ENCODE measurements around the gene ALCAM.
"Not testable (repeated sequence)": the region's sequence is repeated elsewhere in the genome, so short reads cannot be mapped to it uniquely, and the experiment has no call there.

Gene ALCAM

DNA sequence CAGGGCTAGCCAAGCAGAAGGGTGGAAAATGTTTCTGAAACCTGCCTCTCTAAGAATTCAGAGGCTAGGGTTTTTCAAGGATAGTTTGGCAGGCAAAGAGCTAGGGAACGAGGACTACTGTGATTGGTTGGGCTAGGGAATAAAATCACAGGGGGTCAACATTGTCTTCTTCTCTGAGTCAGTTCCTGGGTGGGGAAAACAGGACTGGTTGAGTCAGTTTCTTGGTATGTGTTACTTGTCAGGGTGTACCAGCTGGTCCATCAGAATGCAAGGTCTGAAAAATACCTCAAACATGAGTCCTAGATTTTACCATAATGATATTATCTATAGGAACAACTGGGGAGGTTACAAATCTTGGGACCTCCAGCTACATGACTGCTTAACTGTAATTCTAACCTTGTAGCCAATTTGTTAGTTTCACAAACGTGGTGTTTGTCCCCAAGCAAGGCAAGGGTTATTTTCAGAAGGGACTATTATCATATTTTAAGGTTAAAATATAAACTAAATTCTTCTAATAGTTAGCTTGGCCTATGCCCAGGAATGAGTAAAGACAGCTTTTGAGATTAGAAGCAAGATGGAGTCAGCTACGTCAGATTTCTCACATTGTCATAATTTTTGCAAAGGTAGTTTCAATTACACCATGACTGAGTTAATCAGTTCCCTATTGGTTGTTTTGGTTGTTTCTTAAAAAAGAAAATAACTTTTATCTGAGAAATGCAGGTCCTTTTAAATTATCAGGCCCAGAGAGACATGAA, 231.5 kb downstream of the ALCAM start:
- DNase-seq (ENCODE audit: low read depth) = no peak

DNA sequence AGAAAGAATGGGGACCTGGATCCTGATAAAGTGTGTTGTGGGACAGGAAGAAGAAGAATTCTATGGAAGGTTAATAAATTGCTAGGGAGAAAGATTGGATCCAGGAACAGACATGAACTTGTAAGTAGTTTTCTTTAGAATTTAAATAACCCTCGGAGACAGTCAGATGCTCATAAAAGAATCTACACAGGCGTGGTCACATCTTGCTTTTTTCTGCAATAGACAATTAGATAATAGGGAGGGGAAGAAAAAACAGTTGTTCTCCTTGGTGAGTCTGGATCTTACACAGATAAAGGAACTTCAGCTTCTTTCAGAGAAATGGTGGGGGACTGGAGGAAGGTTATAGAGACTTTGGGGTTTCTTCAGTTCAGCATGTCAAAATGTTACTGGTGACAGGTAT, 232.6 kb downstream of the ALCAM start:
- DNase-seq (ENCODE audit: low read depth) = no peak

DNA sequence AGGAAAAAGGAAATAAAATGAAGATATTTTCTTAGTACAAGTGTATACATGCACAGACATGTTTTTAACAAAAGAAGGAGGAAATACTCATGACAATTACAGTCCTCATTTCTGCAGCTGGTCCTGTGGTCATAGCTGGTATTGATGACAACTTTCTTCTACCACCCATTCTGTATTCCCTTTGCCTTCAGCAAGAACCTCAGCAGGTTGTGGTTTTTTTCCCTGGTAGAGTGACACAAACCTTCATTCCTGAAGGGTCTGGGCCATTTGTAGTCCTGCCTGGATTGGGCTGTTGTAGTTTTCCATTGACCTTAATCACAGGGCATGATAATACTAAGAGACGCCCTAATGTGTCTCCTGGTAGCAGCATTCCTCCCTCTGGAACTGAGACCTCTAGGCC, 235.0 kb downstream of the ALCAM start:
- DNase-seq (ENCODE audit: low read depth) = not testable (repeated sequence)

DNA sequence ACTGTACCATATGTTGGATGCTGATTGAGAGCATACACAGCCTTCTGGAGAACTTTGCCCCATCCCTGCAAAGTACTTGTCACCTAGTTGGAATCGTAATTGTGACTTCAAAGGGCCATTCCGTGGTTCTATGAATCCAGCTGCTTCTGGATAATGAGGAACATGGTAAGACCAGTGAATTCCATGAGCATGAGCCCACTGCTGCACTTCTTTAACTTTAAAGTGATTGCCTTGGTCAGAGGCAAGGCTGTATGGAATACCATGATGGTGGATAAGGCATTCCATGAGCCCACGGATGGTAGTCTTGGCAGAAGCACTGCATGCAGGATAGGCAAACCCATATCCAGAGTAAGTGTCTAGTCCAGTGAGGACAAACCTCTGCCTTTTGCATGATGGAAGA, 235.6 kb downstream of the ALCAM start:
- DNase-seq (ENCODE audit: low read depth) = not testable (repeated sequence)

DNA sequence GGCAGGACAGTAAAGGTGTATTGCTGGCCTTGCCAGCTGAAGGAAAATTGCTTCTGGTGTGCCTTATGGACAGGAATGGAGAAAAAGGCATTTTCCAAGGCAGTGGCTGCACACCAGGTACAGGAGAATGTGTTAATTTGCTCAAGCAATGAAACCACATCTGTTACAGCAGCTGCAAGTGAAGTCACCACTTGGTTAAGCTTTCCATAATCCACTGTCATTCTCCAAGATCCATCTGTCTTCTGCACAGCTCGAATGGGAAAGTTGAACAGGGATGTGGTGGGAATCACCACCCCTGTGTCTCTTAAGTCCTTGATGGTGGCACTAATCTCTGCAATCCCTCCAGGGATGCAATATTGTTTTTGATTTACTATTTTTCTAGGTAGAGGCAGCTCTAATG, 236.8 kb downstream of the ALCAM start:
- DNase-seq (ENCODE audit: low read depth) = not testable (repeated sequence)

DNA sequence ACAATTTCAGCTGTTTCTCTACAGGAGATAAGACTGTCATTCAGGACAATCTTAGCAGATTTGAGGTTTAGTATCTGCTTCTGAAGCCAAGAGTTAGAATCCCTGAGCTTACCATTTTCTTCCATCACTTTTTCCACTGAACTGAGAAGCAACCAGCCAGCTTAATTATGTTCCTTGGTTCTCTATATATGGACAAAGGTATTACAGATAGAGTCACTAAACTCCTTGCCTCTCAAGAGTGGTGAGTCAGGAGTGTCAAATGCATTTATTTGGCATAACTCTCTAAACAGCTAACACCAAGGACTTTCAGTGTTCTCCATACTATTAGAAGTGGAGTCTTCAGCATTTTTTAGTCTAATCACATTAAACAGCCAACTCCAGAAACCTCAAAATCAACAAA, 239.3 kb downstream of the ALCAM start:
- DNase-seq (ENCODE audit: low read depth) = no peak

DNA sequence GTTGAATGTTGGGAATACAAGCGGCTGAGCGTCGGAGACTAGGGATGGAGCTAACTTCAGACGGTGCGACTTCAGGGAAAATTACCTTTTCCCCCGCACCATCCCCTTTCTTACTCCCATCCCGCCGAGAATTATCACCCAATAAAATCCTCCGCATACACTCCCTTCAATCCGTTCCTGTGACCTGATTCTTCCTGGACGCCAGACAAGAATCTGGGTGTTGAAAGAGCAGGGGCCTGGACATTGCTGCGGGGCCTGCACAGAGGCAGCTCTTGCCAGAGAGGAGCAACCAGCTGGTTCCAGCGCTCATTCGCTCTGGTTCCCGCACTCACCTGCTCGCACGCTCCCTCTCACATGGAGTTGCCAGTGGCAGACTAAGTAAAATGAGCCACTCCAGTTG, 241.9 kb downstream of the ALCAM start:
- DNase-seq (ENCODE audit: low read depth) = no peak

DNA sequence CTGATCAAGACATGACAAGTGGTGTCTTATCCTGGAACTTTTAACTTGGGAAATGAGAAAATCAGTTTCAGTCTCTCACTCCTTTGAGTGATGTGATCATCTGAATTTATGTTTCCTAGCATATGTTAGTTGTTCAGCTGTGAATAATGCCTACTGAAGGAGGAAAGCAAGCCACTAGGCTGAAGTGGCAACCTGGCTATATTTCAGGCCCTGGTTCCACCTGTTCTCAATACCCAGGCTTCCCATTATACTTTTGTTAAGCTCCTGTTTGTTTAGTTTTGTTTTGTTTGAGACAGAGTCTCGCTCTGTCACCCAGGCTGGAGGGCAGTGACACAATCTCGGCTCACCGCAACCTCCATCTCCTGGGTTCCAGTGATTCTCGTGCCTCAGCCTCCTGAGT, 243.8 kb downstream of the ALCAM start:
- DNase-seq (ENCODE audit: low read depth) = no peak

DNA sequence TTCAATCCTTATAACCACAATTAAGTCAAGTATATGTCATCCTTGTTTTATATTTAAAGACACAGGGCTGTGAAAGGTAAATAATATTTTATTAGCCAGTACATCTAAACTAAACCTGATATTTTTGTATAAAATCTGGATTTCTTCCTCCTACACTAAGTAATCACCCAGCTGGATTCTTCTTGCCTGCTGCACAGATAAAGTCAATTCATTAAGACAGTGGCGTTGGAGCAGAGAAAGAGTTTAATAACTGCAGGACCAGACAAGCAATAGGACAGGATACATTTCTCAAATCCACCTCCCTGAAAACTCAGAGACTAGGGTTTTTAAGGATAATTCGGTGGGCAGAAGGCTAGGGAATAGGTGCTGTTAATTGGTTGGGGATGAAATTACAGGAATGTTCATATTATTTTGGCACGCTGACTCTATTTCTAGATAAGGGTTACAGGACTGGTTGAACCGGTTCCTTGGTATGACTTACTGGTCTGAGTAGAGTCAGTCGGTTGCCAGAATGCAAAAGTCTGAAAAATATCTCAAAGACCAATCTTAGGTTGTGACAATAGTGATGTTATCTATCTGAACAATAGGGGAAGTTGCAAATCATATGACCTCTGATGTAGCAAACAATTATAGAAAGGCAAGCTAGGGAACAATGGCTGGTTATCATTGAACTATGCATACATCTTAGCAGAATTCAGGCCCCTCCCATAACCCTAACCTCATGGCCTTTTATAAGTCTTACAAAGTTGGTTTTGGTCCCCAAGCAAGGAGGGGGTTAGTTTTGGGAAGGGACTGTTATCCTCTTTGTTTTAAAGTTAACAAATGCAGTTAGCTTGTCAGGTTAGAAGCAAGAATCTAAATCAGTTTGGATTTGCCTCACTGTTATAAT, 244.8 kb downstream of the ALCAM start:
- DNase-seq (ENCODE audit: low read depth) = no peak

DNA sequence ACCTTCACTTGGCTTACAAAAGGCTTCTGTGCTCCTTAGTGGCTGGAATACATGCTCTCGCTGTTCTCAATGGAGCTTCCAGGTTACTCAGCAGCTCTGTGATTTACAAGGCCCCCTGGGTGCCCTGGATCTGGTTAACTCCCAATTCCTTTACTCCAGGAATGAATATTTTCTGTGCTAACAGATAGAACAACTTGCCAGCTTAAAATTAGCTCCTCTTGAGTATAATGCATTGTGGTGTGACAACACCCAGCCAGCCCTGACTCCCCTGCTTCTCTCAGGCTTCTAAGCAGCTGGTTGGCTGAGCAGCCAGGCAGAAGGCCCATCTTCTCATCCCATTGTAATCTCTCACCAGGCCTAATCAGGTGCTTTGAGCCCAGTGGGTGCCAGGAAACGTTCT, 246.4 kb downstream of the ALCAM start:
- no peak for DNase-seq (ENCODE audit: low read depth)

DNA sequence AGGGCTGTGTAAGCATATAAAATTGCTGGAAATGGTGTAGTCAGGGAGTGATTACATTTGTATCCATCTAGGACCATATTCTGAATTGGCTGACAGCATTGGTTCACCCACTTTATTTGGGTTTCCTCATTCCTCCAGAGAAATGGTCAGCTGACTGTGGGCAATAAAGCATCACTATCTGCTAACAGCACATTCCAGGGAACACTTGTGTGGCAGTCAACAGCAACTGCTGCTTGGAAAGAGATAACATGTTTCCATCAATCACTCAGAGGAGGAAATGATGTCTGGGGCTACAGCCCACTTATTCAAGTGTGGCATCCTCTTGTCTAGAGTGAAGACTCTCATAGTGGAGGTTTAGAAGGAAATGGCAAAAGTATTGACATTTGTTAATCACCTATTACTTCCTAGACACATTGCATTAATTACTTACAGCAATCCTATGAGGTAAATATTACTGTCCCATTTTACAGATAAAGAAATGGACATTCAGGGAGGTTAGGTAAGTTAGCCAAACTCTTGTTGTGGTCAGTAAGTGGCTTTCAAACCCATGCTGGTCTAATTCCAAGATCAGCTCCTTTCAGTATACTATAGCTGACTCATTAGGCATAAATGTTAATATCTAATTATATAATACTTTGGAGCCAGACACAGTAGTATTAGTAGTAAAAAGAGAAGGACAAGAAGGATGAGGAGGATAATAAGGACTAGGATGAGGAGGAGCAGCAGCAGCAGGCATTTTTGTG, 247.8 kb downstream of the ALCAM start:
- no peak for DNase-seq (ENCODE audit: low read depth)

DNA sequence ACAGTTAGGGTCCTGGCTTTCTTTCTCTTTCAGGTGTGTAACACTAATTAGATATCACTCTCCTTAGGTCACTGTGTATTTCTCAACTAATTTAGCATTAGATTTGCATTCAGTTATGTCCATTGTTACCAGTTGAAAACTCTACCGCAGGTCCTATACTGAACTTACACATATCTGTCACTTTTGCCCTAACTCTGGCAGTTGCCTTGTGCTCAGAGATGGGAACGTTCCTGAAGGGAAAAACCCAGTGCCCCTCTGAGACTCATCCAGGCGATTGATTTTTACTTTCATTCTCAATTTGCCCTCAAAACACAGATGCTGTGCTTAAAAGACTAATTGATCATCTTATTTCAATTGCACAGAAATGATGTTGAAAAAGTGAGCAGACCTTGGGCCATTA, 249.1 kb downstream of the ALCAM start:
- DNase-seq (ENCODE audit: low read depth) = no peak

DNA sequence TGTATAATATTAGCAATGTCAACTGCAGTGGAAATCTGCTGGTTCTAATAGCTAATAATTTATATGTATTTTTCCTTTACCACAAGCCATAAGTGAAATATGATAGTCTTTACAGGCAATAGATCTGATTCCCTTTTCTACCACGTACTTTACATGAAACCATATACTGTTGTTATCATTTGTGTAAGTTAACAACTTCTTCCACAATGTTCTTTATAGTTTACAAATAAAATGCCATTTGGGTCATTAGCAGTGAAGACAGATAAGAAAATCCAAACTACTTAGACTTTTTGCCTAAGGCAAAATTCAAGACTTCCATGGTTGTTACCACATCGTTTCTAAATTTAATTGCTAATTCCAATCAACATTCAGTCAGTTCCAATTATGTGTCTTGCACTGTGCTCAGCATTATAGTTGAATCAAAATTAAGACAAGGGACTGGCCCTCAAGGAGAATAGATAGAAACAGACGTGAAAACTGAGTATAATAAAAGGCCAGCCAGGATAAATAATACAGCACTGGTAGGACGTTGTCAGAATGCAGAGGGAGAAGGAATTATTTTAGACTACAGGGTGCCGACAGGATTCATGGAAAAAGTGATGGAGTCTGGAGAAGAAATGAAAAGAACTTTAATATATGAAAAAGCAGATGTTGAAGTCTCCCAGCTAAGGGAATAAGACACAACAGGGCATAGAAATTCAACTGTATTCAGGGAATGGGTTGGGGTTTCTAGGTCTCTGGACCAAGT, 249.8 kb downstream of the ALCAM start:
- no peak for DNase-seq (ENCODE audit: low read depth)

DNA sequence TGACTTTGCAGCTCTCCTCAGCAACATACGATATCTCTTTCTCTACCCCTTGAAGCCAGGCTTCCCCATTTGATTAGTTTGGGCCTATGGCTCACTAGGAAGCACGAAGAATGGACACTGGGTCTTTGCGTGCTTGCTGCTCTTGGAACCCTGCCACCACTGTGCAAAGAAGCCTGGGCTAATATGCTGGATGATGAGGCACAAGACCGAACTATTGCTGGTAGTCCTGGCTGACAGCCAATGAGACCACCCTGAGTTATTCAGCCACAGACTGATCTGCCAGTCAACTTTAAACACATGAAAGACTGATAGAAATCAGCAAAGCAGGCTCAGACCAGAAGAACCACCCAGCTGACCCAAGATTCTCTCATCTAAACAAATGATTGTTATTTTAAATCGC, 251.8 kb downstream of the ALCAM start:
- DNase-seq (ENCODE audit: low read depth) = no peak

DNA sequence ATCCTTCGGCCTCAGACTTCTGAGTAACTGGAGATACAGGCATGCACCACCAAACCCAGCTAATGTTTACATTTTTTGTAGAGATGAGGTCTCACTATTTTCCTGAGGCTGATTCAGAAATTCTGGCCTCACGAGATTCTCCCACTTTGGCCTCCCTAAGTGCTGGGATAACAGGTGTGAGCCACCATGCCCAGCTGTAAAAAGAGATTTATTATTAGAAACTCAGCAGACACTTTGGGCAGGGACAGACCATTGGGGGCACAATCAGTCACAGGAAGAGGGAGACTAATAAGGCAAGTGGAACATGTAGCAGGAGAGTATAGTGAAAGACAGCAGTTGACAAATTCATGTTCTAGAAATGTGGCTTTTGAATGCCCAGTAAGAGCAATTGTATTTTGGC, 252.9 kb downstream of the ALCAM start:
- DNase-seq (ENCODE audit: low read depth) = no peak

DNA sequence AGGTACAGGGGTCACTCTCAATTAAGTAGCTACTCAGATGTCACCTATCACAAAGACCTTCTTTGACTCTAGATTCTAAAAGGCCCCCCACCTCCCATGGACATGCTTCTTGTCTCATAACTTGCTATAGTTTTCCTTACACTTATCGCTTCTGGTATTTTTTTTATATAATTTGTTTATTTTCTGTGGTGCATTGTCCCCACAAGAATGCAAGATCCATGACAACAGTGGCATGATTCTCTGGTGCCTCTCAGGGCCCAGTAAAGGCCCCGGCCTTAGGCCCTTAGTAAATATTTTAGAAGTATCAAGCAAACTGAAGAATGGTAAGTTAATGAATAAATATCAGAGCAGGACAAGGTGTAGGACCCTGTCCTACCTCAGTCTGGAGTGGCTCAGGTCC, 253.5 kb downstream of the ALCAM start:
- DNase-seq (ENCODE audit: low read depth) = no peak

DNA sequence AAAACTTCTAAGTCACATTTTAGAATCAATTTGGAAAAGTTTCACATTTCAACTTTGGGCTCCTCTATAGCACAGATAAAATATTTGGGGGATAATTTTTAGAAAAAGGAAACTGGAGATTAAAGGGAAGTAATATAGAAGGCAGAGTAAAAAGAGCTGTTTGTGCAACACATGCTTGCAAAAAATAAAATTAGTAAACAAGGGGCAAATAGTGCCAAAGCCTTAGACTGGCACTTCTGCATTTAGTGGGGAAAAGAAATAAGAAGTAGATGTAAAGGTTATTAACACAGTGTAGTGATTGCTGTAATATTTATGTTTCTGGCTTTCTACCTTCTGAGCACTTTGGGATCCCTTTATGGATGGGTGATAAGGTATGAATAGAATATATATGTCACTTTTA, 255.5 kb downstream of the ALCAM start:
- no peak for DNase-seq (ENCODE audit: low read depth)

Data from stimulated activated CD8-positive, alpha-beta memory T cell treated with anti-CD3 and anti-CD28 coated beads, Interleukin-15, amount 100 ng/mL, for 1 hour (primary cell).